CD14-positive monocyte (primary cell): ENCODE measurements around the gene ATF6. TPM values are rescaled to one million over a fixed set of nuclear protein-coding genes. Genes with fewer than 3 reads are reported as not detected.

Source experiments
- DNase-seq, 3 donors: peaks; one replicate each; pipeline ENCODE4 v3.0.0-alpha.2; 2011 to 2022
- H2AFZ ChIP-seq: 2 replicates; pipeline ENCODE4 v1.6.0; 2012; ENCODE audit warnings: mild to moderate bottlenecking, low read depth, low read length, inconsistent platforms; ENCODE audit not compliant: insufficient read depth, poor library complexity, severe bottlenecking
- H3K27ac ChIP-seq, 2 donors: 1 replicate in 1 of 2; 2 replicates in 1 of 2; pipeline ENCODE4 v1.5.1; 2012 to 2013; ENCODE audit warnings: low read length in 2 of 2, control low read depth in 1 of 2, inconsistent platforms in 1 of 2, low read depth in 1 of 2, mild to moderate bottlenecking in 1 of 2
- H3K27me3 ChIP-seq, 2 donors: one replicate each; pipeline versions ENCODE4 v1.6.0 to v1.6.1; 2011 to 2013; ENCODE audit warnings: low read length in 2 of 2; ENCODE audit not compliant: control insufficient read depth in 2 of 2, insufficient read depth in 2 of 2
- H3K36me3 ChIP-seq, 2 donors: replicated peaks in 1 of 2; 1 replicate in 1 of 2; 2 replicates in 1 of 2; pipeline versions ENCODE4 v1.5.1 to v1.6.1; 2012 to 2013; ENCODE audit warnings: low read length in 2 of 2, control low read depth in 1 of 2, inconsistent platforms in 1 of 2, mild to moderate bottlenecking in 1 of 2; ENCODE audit not compliant: insufficient read depth in 2 of 2, control insufficient read depth in 1 of 2
- H3K4me1 ChIP-seq, 2 donors: 1 replicate in 1 of 2; 2 replicates in 1 of 2; pipeline versions ENCODE4 v1.5.1 to v1.6.1; 2012 to 2013; ENCODE audit warnings: low read length in 2 of 2, control low read depth in 1 of 2, inconsistent platforms in 1 of 2, mild to moderate bottlenecking in 1 of 2, moderate library complexity in 1 of 2; ENCODE audit not compliant: insufficient read depth in 2 of 2, control insufficient read depth in 1 of 2
- H3K4me2 ChIP-seq: replicated peaks from 2 replicates; pipeline ENCODE3; 2012; ENCODE audit warnings: low read length, moderate library complexity, mild to moderate bottlenecking; ENCODE audit not compliant: poor library complexity, severe bottlenecking; ENCODE audit errors: extremely low read depth
- H3K4me3 ChIP-seq, 3 experiments: fragments of 200-600 bp in 1 of 3; sonication (generic) in 1 of 3; replicated peaks in 1 of 3; 1 replicate in 2 of 3; 2 replicates in 1 of 3; pipeline ENCODE4 v1.5.1; 2011 to 2013; ENCODE audit warnings: low read length in 3 of 3, mild to moderate bottlenecking in 3 of 3, control low read depth in 2 of 3, low read depth in 2 of 3, inconsistent platforms in 1 of 3, moderate library complexity in 1 of 3
- H3K79me2 ChIP-seq: 2 replicates; pipeline ENCODE4 v1.6.0; 2012; ENCODE audit warnings: mild to moderate bottlenecking, control low read depth, inconsistent platforms, low read length, moderate library complexity; ENCODE audit not compliant: insufficient read depth
- H3K9ac ChIP-seq: 2 replicates; pipeline ENCODE4 v1.6.0; 2017; ENCODE audit warnings: low read length, mild to moderate bottlenecking; ENCODE audit not compliant: insufficient read depth, poor library complexity, severe bottlenecking
- H3K9me3 ChIP-seq, 2 donors: replicated peaks in 1 of 2; 1 replicate in 1 of 2; 2 replicates in 1 of 2; pipeline versions ENCODE4 v1.5.1 to v1.6.1; 2012 to 2013; ENCODE audit warnings: low read length in 2 of 2, control low read depth in 1 of 2; ENCODE audit not compliant: control insufficient read depth in 1 of 2, insufficient read depth in 1 of 2
- H4K20me1 ChIP-seq: 2 replicates; pipeline ENCODE4 v1.6.0; 2012; ENCODE audit warnings: mild to moderate bottlenecking, low read length, control low read depth, moderate library complexity; ENCODE audit not compliant: insufficient read depth
- H3K27ac Mint-ChIP-seq, 7 donors: one replicate each; pipeline ENCODE4 v1.8.0; 2020; ENCODE audit warnings: mild to moderate bottlenecking in 7 of 7, mixed read lengths in 7 of 7, moderate library complexity in 6 of 7, inconsistent platforms in 2 of 7
- H3K27me3 Mint-ChIP-seq, 3 donors: one replicate each; pipeline ENCODE4 v1.8.0; 2021 to 2022; ENCODE audit warnings: low read depth in 3 of 3, mild to moderate bottlenecking in 3 of 3, mixed read lengths in 3 of 3, moderate library complexity in 3 of 3, inconsistent platforms in 1 of 3
- H3K36me3 Mint-ChIP-seq, 2 donors: one replicate each; pipeline ENCODE4 v1.8.0; 2020; ENCODE audit warnings: mixed read lengths in 2 of 2, inconsistent platforms in 1 of 2, mild to moderate bottlenecking in 1 of 2
- H3K4me1 Mint-ChIP-seq: one replicate; pipeline ENCODE4 v1.8.0; 2020; ENCODE audit warnings: mild to moderate bottlenecking, mixed read lengths
- H3K4me3 Mint-ChIP-seq, 2 donors: one replicate each; pipeline ENCODE4 v1.8.0; 2020; ENCODE audit warnings: mild to moderate bottlenecking in 2 of 2, mixed read lengths in 2 of 2, moderate library complexity in 1 of 2
- H3K9me3 Mint-ChIP-seq, 7 donors: one replicate each; pipeline ENCODE4 v1.8.0; 2020 to 2022; ENCODE audit warnings: mixed read lengths in 7 of 7, mild to moderate bottlenecking in 6 of 7, moderate library complexity in 6 of 7, inconsistent platforms in 2 of 7
- WGBS: methylation state at CpG from one replicate; pipeline ENCODE4 v1.1.5; 2013; ENCODE audit warnings: missing lambda C conversion rate; ENCODE audit not compliant: insufficient coverage; 5-methylcytosine and 5-hydroxymethylcytosine counted together
- intact Hi-C, 2 donors: fragments of 100-400 bp; cut with micrococcal nuclease; formaldehyde crosslinking; loops; one replicate each; pipeline versions ENCODE4 v1.15.0 to v1.15.1; 2023
- polyA plus RNA-seq, 3 donors: library from polyadenylated mRNA; depleted of rRNA in 1 of 3; unstranded in 2 of 3; stranded (reverse) in 1 of 3; fragments of 300-500 nt in 2 of 3; fragments of >200 nt in 1 of 3; fragmentation: Illumina TruSeq in 2 of 3; gene quantifications; 1 replicate in 2 of 3; 2 replicates in 1 of 3; pipeline ENCODE4 v1.2.3, GENCODE V29; 2012 to 2021
- TF ChIP-seq, protein P1 (sequence below): fragments of 200-600 bp; IDR thresholded peaks from one replicate; pipeline ENCODE4 v1.8.0; 2022; ENCODE audit warnings: antibody characterized with exemption, mild to moderate bottlenecking

The ATF6 gene
- polyA plus RNA-seq, 3 donors = 13.4 to 25.6 (median 22.2) TPM

GRCh38 chr1:162006081-162006480 is 240.0 kb downstream of the ATF6 start:
- Histone ChIP-seq H2AFZ (no peak overlapping the region), H4K20me1 (no peaks in the 10 kb centered on the region), H3K9ac (no peak overlapping the region), H3K27ac (no peak overlapping the region), H3K4me3 (no peak overlapping the region), H3K36me3 (no peaks in the 10 kb centered on the region), H3K4me1 (peaks cover 24 to 34% of the 10 kb centered on the region in 2 donors), H3K27me3 (no peaks in the 10 kb centered on the region), H3K4me2 (no peak overlapping the region), H3K9me3 (peaks cover 0 to 3% of the 10 kb centered on the region in 2 donors), H3K79me2 (no peaks in the 10 kb centered on the region)
- Mint-ChIP-seq H3K4me1 (peaks cover 33% of the 10 kb centered on the region), H3K27me3 (peaks cover 1 to 4% (median 4%) of the 10 kb centered on the region in 3 donors), H3K9me3 (no peaks in the 10 kb centered on the region), H3K4me3 (no peak overlapping the region), H3K27ac (no peak overlapping the region), H3K36me3 (no peaks in the 10 kb centered on the region)
- TF ChIP-seq, protein P1, sequence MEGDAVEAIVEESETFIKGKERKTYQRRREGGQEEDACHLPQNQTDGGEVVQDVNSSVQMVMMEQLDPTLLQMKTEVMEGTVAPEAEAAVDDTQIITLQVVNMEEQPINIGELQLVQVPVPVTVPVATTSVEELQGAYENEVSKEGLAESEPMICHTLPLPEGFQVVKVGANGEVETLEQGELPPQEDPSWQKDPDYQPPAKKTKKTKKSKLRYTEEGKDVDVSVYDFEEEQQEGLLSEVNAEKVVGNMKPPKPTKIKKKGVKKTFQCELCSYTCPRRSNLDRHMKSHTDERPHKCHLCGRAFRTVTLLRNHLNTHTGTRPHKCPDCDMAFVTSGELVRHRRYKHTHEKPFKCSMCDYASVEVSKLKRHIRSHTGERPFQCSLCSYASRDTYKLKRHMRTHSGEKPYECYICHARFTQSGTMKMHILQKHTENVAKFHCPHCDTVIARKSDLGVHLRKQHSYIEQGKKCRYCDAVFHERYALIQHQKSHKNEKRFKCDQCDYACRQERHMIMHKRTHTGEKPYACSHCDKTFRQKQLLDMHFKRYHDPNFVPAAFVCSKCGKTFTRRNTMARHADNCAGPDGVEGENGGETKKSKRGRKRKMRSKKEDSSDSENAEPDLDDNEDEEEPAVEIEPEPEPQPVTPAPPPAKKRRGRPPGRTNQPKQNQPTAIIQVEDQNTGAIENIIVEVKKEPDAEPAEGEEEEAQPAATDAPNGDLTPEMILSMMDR = no peak
- intact Hi-C loops = loop anchor here in 1 of 2 donors (5.0 kb wide), 1 partner anchor 41 kb away; no protein-coding TSS in a partner anchor
- 94% methylated on average over 3 of the region's 6 CpGs for WGBS
- DNase-seq = no peak

DNA sequence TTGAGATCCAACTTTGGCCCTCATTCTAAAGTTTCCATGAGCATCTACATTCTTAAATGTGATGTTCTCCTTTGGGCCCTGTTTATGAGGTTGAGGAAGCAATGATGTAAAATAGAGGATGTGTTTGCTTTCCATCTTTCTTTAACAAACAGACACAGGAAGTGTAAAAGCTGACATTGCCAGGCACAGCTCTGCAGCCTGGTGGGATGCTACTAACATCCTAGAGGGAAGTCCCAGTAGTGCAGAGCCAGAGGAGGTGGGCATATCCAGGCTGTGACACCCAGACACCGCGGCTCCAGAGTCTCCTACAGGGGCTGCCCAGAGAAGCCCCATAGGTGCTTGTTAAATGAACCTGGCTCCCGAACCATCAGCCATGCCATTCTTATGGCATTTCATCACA is 241.3 kb downstream of the ATF6 start:
- Mint-ChIP-seq H3K36me3 (no peaks in the 10 kb centered on the region), H3K4me1 (peaks cover 33% of the 10 kb centered on the region), H3K4me3 (no peak overlapping the region), H3K27ac (no peak overlapping the region), H3K9me3 (no peaks in the 10 kb centered on the region), H3K27me3 (peaks cover 1 to 5% (median 4%) of the 10 kb centered on the region in 3 donors)
- H3K27ac ChIP-seq = no peak overlapping the region
- WGBS = 100% methylated on average over 3 of the region's 3 CpGs
- no peak for DNase-seq
- no peaks in the 10 kb centered on the region for H4K20me1 ChIP-seq
- no peaks in the 10 kb centered on the region for H3K27me3 ChIP-seq
- intact Hi-C loops = loop anchor here in 1 of 2 donors (5.0 kb wide), 1 partner anchor 40 kb away; no protein-coding TSS in a partner anchor
- no peaks in the 10 kb centered on the region for H3K79me2 ChIP-seq
- H3K9me3 ChIP-seq = no peaks in the 10 kb centered on the region
- no peak overlapping the region for H3K9ac ChIP-seq
- peaks cover 23 to 34% of the 10 kb centered on the region in 2 donors for H3K4me1 ChIP-seq
- H2AFZ ChIP-seq = no peak overlapping the region
- no peak overlapping the region for H3K4me3 ChIP-seq
- no peaks in the 10 kb centered on the region for H3K36me3 ChIP-seq
- no peak overlapping the region for H3K4me2 ChIP-seq
- TF ChIP-seq, protein P1 = no peak
